Lung (tissue), 12 donors: Measurements from ENCODE around the gene CHM. TPM values are rescaled to one million over a fixed set of nuclear protein-coding genes. Genes with fewer than 3 reads are reported as not detected.

Experiments used
- ATAC-seq: fragments of 200-7000 bp; cut with Tn5 transposase; one replicate; pipeline ENCODE4 v1.9.1; 2020; ENCODE audit warnings: moderate number of reproducible peaks; ENCODE audit not compliant: insufficient read depth, low FRiP score
- DNase-seq, 3 donors: peaks; one replicate each; pipeline ENCODE4 v3.0.0-alpha.2; 2013 to 2017
- H3K27ac ChIP-seq, 2 donors: one replicate each; pipeline ENCODE4 v1.5.1; 2013; ENCODE audit warnings: mild to moderate bottlenecking in 2 of 2, moderate library complexity in 2 of 2, control low read depth in 1 of 2, inconsistent platforms in 1 of 2, low read depth in 1 of 2, low read length in 1 of 2
- H3K27me3 ChIP-seq, 3 donors: one replicate each; pipeline ENCODE4 v1.5.1; 2013; ENCODE audit warnings: low read length in 2 of 3; ENCODE audit not compliant: control insufficient read depth in 3 of 3, insufficient read depth in 3 of 3
- H3K36me3 ChIP-seq, 4 donors: one replicate each; pipeline ENCODE4 v1.5.1; 2013; ENCODE audit warnings: low read length in 4 of 4, mild to moderate bottlenecking in 1 of 4, moderate library complexity in 1 of 4; ENCODE audit not compliant: control insufficient read depth in 4 of 4, insufficient read depth in 4 of 4
- H3K4me1 ChIP-seq, 5 donors: one replicate each; pipeline ENCODE4 v1.5.1; 2013; ENCODE audit warnings: low read length in 5 of 5, mild to moderate bottlenecking in 2 of 5, moderate library complexity in 1 of 5; ENCODE audit not compliant: control insufficient read depth in 5 of 5, insufficient read depth in 5 of 5
- H3K4me3 ChIP-seq: one replicate; pipeline ENCODE4 v1.5.1; 2013; ENCODE audit warnings: mild to moderate bottlenecking, control low read depth, moderate library complexity
- H3K9ac ChIP-seq, 2 donors: one replicate each; pipeline ENCODE4 v1.5.1; 2013; ENCODE audit warnings: low read length in 2 of 2, control low read depth in 1 of 2; ENCODE audit not compliant: insufficient read depth in 1 of 2
- H3K9me3 ChIP-seq, 4 donors: one replicate each; pipeline ENCODE4 v1.5.1; 2013; ENCODE audit warnings: low read length in 3 of 4, mild to moderate bottlenecking in 1 of 4, moderate library complexity in 1 of 4; ENCODE audit not compliant: control insufficient read depth in 4 of 4, insufficient read depth in 3 of 4
- CTCF ChIP-seq: IDR thresholded peaks from 2 replicates; pipeline ENCODE4 v1.5.1; 2012; ENCODE audit warnings: mild to moderate bottlenecking; ENCODE audit errors: control extremely low read depth, extremely low read depth
- WGBS, 2 donors: extraction: QIAGEN DNeasy Blood & Tissue Kit; methylation state at CpG; one replicate each; pipeline ENCODE4 v1.1.7; 2013; 5-methylcytosine and 5-hydroxymethylcytosine counted together
- polyA plus RNA-seq, 2 donors: library from polyadenylated mRNA; stranded (reverse); fragments of 200-250 nt; gene quantifications; one replicate each; pipeline ENCODE4 v1.2.1, GENCODE V29; 2013
- total RNA-seq, 2 donors: library from RNA; depleted of rRNA in 1 of 2; stranded (reverse); fragments of >200 nt in 1 of 2; gene quantifications; one replicate each; pipeline ENCODE4 v1.2.1, GENCODE V29; 2014 to 2021
- donor health status: control.
- donor health status: control.
- donor health status: Bipolar disorder and iron deficiency.
- donor health status: healthy.
- donor health status: DM: yes; HTN: yes; CAD: no.

The CHM gene
- total and polyA plus RNA-seq, 4 donors, result 9.2 to 44.8 (median 12.0) TPM

- no peak for TF ChIP-seq CTCF
- 87 to 95% methylated on average over 6 of the region's 6 CpGs for WGBS, 2 donors
- H3K4me1 ChIP-seq, result no peaks in the 10 kb centered on the region
- H3K36me3 ChIP-seq, result no peaks in the 10 kb centered on the region
- H3K27me3 ChIP-seq, result no peaks in the 10 kb centered on the region
- ATAC-seq, result no peak
- H3K4me3 ChIP-seq, result no peak overlapping the region
- no peak for DNase-seq
- no peaks in the 10 kb centered on the region for H3K9me3 ChIP-seq
- no peak overlapping the region for H3K27ac ChIP-seq
- no peak overlapping the region for H3K9ac ChIP-seq
Observed at GRCh38 chrX:85914431-85914830, 132.9 kb downstream of the CHM start.

- Histone ChIP-seq H3K4me3 (no peak overlapping the region), H3K27me3 (peaks cover 0 to 4% (median 0%) of the 10 kb centered on the region in 3 donors), H3K4me1 (no peaks in the 10 kb centered on the region), H3K27ac (no peak overlapping the region), H3K9me3 (no peaks in the 10 kb centered on the region), H3K9ac (no peak overlapping the region), H3K36me3 (no peaks in the 10 kb centered on the region)
- 93 to 95% methylated on average over 3 of the region's 3 CpGs for WGBS, 2 donors
- ATAC-seq (no peak), DNase-seq (no peak)
- TF ChIP-seq CTCF, result no peak
Observed at GRCh38 chrX:85907316-85907715, 140.0 kb downstream of the CHM start.

GRCh38 chrX:85906399-85906798 is 141.0 kb downstream of the CHM start:
- DNase-seq, result no peak
- Histone ChIP-seq H3K27me3 (peaks cover 0 to 4% (median 0%) of the 10 kb centered on the region in 3 donors), H3K27ac (no peak overlapping the region), H3K4me1 (no peaks in the 10 kb centered on the region), H3K9ac (no peak overlapping the region), H3K36me3 (no peaks in the 10 kb centered on the region), H3K4me3 (no peak overlapping the region), H3K9me3 (no peaks in the 10 kb centered on the region)
- no peak for ATAC-seq
- WGBS, 2 donors, result 76 to 89% methylated on average over 2 of the region's 2 CpGs
- TF ChIP-seq CTCF, result no peak

GRCh38 chrX:85905851-85906250 is 141.5 kb downstream of the CHM start:
- Histone ChIP-seq H3K27me3 (peaks cover 0 to 5% (median 0%) of the 10 kb centered on the region in 3 donors), H3K4me3 (no peak overlapping the region), H3K4me1 (no peaks in the 10 kb centered on the region), H3K9me3 (no peaks in the 10 kb centered on the region), H3K27ac (no peak overlapping the region), H3K9ac (no peak overlapping the region), H3K36me3 (no peaks in the 10 kb centered on the region)
- no peak for TF ChIP-seq CTCF
- no peak for ATAC-seq
- WGBS, 2 donors, result 86 to 95% methylated on average over 3 of the region's 3 CpGs
- no peak for DNase-seq
